ENCODE data around the gene MAP4K5.

MAP4K5 gene

DNA sequence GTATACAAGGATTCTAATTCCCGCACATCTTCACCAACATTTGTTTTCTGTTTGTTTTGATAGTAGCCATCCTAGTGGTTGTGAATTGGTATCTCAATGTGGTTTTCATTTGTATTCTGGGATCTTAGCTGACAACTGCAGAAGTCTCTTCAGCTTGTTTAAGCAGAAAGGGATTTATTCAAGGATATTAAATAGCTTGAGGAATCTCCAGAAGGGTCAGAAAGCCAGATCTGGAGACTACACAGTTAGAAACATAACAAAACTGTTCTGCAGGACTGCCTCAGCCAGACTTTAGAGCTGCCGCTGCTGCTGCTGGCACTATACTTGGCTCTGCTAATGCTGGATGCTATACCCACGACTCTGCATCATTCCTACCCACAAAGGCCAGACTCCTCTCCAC is 122.3 kb downstream of the MAP4K5 start:
- Mint-ChIP-seq H3K36me3 (no peaks in the 10 kb centered on the region), H3K9me3 (peaks cover 7% of the 10 kb centered on the region)

DNA sequence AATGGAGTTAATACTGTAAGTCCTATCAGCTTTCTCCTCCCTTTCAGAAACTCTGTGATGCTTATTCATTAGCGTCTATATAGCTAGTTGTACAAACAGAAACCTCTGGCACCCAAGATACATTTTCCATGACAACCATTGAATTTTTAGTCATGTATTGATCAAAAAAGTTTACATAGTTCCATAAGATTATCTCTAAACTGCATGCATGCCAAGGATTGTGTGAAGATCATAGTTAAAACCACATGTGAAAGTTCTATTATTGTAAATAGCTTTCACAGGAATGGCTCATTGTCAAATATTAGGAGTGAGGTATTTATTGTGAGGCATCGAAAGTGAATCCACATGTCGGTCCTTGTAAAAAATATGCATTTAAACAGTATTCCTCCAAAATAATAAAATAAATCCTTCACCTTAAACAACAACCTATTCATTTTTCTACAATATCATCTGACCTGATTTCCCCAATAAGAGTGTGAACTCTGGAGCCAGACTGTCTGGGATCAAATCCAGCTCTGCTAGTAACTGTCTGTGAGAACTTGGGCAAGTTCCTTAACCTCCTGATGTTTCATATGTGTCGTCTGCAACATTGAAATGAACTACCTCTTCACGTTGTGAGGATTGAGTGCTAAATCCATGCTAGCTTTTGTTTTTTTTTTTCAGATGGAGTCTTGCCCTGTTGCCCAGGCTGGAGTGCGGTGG is 125.1 kb downstream of the MAP4K5 start:
- no peak overlapping the region for H3K4me3 Mint-ChIP-seq
- no peak for DNase-seq (ENCODE audit: low spot score in 2 of 2)
- no peaks in the 10 kb centered on the region for H3K36me3 Mint-ChIP-seq
- H3K4me1 Mint-ChIP-seq, result no peaks in the 10 kb centered on the region
- no peak for ATAC-seq
- H3K9me3 Mint-ChIP-seq, result peaks cover 4% of the 10 kb centered on the region
- H3K27ac Mint-ChIP-seq, result no peak overlapping the region

More for the DNA sequence above, 122.3 kb downstream of the MAP4K5 start:
- H3K4me1 Mint-ChIP-seq, result no peaks in the 10 kb centered on the region
- H3K27ac Mint-ChIP-seq, result no peak overlapping the region
- H3K4me3 Mint-ChIP-seq, result no peak overlapping the region
- DNase-seq (ENCODE audit: low spot score in 2 of 2) (no peak), ATAC-seq (no peak)

DNA sequence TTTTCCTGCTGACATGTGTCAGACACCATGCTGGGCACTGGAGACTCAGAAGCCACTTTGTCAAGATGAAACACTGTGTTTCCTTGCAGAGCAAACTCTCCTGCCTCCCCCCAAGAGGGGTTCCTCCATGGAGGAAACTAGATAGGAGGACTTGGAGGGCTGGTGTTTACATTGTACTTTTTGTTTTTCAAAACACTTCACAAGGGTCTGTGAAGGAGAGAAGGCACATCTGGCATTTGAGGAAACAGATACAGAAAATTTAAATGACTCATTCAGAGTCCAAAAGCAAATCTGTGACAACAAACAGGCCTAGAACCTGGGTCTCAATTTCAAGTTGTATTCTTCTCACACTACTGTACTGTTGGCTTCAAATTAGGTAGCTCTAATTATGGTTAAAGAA is 128.9 kb downstream of the MAP4K5 start:
- no peak for ATAC-seq
- Mint-ChIP-seq H3K27ac (no peak overlapping the region), H3K36me3 (no peaks in the 10 kb centered on the region), H3K4me3 (no peak overlapping the region), H3K4me1 (no peaks in the 10 kb centered on the region), H3K9me3 (peaks cover 4% of the 10 kb centered on the region)
- DNase-seq (ENCODE audit: low spot score in 2 of 2), result no peak

DNA sequence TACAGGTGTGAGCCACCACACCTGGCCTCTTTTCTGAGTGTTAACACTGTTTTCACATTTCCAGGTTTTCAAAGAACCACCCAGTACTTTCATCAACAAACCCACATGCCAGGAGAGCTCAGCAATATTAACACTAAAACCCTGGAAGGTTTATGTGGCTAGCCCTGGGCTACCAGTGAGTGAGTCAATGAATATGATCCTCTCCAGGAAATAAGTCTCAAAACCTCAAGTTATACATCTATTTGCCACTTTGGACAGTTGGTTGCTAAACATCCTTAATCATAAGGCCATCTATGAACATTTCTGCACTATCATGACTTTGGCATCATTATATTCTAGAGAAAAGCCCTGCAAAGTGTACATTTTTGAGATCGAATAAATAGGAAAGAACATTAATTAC is 129.4 kb downstream of the MAP4K5 start:
- DNase-seq (ENCODE audit: low spot score in 2 of 2) (no peak), ATAC-seq (no peak)
- H3K36me3 Mint-ChIP-seq, result no peaks in the 10 kb centered on the region
- H3K9me3 Mint-ChIP-seq, result peaks cover 4% of the 10 kb centered on the region
- H3K4me3 Mint-ChIP-seq, result no peak overlapping the region
- no peaks in the 10 kb centered on the region for H3K4me1 Mint-ChIP-seq
- H3K27ac Mint-ChIP-seq, result peak overlapping the region; percentile 71

DNA sequence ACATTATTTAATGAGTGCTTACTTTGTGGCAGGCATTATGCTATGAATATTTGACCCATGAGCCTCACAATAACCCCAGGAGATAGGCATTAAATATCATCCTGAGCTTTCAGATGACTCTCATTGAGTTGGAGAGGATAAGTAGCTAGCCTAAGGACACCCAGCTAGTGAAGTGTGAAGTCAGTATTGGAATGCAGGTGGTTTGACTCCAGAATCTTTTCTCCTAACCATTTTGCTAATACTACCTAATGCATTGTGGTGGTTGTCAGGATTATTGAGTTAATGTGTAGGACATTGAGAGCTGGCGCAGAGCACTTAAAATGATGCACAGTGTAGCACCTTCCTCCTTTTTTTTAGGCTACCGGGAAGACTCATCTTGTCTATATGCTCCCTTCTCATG is 131.9 kb downstream of the MAP4K5 start:
- Mint-ChIP-seq H3K27ac (no peak overlapping the region), H3K9me3 (no peaks in the 10 kb centered on the region), H3K4me1 (peaks cover 14% of the 10 kb centered on the region), H3K36me3 (no peaks in the 10 kb centered on the region), H3K4me3 (no peak overlapping the region)
- no peak for ATAC-seq
- DNase-seq (ENCODE audit: low spot score in 2 of 2), result no peak

DNA sequence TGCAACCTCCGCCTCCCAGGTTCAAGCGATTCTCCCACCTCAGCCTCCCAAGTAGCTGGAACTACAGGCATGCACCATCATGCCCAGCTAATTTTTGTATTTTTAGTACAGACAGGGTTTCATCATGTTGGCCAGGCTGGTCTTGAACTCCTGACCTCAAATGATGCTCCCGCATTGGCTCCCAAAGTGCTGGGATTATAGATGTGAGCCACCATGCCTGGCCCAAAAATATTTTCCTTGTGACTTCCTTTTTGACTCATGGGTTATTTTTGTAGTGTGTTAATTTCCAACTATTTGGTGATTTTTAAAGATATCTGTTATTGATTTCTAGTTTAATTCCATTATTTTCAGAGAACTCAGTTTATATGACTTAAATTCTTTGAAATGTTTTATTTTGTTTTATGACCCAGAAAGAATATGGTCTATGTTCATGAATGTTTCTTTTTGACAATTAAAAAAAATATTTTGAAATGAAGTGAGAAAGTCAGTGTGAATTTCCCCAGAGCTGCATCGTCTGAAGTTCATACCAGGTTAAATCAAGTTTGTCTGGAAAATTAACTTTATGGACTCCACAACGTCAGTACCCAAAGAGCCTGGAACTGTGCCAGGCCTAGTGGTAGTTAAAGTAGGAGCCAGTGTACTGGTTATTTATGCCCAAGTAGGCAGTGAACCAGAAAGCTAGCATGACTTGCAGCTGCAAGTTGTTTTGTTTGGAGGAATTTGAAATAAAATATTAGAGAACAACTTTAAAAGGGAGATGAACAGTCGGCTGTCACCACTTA is 132.9 kb downstream of the MAP4K5 start:
- Mint-ChIP-seq H3K9me3 (no peaks in the 10 kb centered on the region), H3K4me3 (no peak overlapping the region), H3K36me3 (no peaks in the 10 kb centered on the region), H3K27ac (no peak overlapping the region), H3K4me1 (peaks cover 14% of the 10 kb centered on the region)
- DNase-seq (ENCODE audit: low spot score in 2 of 2), result no peak
- no peak for ATAC-seq

DNA sequence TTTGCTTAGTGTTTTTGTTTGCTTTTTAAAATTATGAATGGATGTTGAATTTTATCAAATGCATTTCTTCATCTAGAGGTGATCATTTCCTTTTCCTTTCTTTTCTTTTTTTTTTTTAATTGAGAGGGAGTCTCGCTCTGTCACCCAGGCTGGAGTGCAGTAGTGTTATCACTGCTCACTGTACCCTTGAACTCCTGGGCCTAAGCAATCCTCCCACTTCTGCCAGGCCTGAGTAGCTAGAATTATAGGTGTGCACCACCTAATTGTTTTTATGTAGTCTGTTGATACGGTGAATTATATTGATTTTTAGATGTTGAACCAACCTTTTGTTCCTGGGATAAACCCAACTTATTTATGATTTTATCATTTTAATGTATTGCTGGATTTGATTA is 134.2 kb downstream of the MAP4K5 start:
- H3K4me3 Mint-ChIP-seq, result no peak overlapping the region
- ATAC-seq, result no peak
- DNase-seq (ENCODE audit: low spot score in 2 of 2), result no peak
- H3K4me1 Mint-ChIP-seq, result peaks cover 14% of the 10 kb centered on the region
- H3K36me3 Mint-ChIP-seq, result no peaks in the 10 kb centered on the region
- H3K9me3 Mint-ChIP-seq, result no peaks in the 10 kb centered on the region
- no peak overlapping the region for H3K27ac Mint-ChIP-seq

DNA sequence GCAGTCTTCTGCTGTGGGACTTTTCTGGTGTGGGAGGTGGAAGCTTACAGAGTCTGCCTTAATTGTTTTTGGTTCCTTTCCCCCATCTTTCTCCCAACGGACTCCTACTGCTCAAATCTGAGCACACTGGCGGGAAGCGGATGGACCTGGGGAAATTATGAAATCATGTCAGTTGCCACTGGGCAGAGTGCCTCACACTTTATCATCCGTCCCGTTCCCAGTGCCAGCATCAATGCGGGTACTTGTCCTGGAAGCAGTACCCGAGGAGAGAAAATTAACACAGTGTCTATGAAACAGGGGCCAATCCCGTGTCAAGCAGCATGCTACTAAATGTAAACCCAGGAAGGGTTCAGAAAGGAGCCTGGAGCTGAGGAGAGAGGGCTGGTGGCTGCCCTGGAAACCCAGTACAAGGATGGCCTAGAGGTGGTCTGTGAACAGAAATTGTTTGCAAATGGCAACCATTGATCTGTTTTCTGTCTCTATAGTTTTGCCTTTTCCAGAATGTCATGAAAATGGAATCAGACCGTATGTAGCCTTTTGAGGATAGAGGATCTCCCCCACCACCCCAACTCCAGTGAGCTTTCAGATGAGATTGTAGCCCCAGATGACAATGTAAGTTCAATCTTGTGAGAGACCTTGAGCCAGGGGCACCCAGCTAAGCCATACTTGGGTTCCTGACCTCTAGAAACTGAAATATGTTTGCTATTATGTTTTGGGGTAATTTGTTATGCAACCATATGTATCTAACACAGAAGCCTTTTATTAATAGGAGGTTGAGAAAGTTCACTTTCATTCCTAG is 134.8 kb downstream of the MAP4K5 start:
- Mint-ChIP-seq H3K9me3 (no peaks in the 10 kb centered on the region), H3K36me3 (no peaks in the 10 kb centered on the region), H3K4me1 (peaks cover 14% of the 10 kb centered on the region), H3K4me3 (peak overlapping the region; percentile 71), H3K27ac (peak overlapping the region; percentile 23)
- ATAC-seq, result no peak
- no peak for DNase-seq (ENCODE audit: low spot score in 2 of 2)

DNA sequence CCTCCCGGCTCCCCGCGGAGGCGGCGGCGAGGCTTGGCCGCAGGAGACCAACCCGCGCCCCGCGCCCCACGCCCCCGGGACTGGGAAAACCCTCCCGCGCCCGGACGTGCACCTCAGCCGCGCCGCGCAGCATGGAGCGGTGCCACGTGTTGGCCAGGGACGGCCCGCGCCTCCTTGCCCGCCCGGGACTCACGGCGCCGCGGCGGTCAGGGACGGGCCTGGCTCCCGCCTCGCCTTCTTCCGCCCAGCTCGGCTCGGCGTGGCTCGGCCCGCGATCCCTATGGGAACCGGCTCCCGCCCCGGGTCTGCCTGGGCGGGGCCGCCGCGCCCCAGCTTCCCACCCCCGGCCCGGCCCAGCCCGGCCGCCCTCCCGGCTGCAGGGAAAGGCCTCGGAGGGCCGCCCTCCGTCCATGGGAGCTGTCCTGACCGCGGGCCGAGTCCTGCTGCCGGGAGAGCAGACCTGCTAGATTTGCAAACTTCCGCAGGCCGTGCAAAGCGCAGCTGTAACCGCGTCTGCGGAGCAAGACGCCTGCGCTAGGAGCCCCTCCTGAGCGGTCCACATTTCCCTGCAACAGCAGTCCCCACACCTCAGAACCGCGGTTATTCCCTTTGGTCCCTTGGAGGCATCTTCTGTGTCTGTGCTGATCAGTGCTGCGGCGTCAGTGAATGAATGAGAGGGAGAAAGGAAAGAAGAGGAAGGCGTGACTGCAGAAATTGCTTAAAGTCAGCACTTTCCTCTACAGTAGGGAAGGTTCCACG is 135.6 kb downstream of the MAP4K5 start, which contains the start of gene CDKL1:
Gene CDKL1 (minus strand): TSS at position 251 of the 759 bp plus-strand sequence. CDS start 1,013 bp downstream, outside the sequence.
- Mint-ChIP-seq H3K9me3 (no peaks in the 10 kb centered on the region), H3K4me1 (peaks cover 14% of the 10 kb centered on the region), H3K4me3 (peak within 1 kb of the TSS; percentile 71), H3K27ac (peak within 1 kb of the TSS; percentile 69), H3K36me3 (no peaks in the 10 kb centered on the region)
- ATAC-seq (peak; percentile 84), DNase-seq (ENCODE audit: low spot score in 2 of 2) (peak; percentile 32 to 69)

DNA sequence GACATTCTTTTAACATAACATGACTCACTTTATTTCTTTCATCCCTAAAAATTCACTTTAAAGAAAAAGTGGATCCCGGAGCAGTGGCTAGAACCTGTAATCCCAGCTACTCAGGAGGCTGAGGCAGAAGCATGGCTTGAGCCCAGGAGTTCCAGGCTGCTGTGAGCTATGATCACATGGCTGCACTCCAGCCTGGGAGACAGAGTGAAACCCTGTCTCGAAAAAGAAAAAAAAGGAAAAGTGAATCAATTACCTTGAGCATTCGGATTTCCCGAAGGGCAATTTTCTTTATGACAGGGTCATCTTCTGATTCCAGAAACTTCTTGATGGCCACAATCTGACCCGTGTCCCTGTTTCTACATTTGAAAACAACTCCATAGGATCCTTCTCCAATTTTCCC is 136.9 kb downstream of the MAP4K5 start:
- Mint-ChIP-seq H3K4me3 (peak overlapping the region; percentile 71), H3K4me1 (peaks cover 14% of the 10 kb centered on the region)
- DNase-seq (ENCODE audit: low spot score in 2 of 2), result no peak

DNA sequence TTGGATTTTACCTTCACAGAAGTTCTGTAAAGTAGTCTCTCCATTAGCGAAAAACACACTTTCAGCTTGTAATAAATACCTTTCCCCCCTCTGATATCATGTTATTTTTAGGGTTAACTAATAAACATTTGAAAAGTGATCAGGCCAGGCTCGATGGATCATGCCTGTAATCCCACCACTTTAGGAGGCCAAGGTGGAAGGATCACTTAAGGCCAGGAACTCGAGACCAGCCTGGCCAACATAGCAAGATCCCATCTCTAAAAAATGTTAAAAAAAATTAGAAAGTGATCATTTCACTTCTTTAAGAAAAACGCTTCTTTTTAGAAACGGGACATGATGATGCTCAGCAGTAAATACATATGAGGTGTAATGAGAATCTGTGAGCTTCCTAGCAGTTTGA is 137.7 kb downstream of the MAP4K5 start:
- no peaks in the 10 kb centered on the region for H3K36me3 Mint-ChIP-seq
- no peaks in the 10 kb centered on the region for H3K9me3 Mint-ChIP-seq
- H3K27ac Mint-ChIP-seq, result no peak overlapping the region
- ATAC-seq (no peak), DNase-seq (ENCODE audit: low spot score in 2 of 2) (no peak)
- no peak overlapping the region for H3K4me3 Mint-ChIP-seq
- H3K4me1 Mint-ChIP-seq, result peaks cover 14% of the 10 kb centered on the region

More for the DNA sequence above, 136.9 kb downstream of the MAP4K5 start:
- no peaks in the 10 kb centered on the region for H3K9me3 Mint-ChIP-seq
- H3K36me3 Mint-ChIP-seq, result no peaks in the 10 kb centered on the region
- ATAC-seq, result no peak
- no peak overlapping the region for H3K27ac Mint-ChIP-seq

DNA sequence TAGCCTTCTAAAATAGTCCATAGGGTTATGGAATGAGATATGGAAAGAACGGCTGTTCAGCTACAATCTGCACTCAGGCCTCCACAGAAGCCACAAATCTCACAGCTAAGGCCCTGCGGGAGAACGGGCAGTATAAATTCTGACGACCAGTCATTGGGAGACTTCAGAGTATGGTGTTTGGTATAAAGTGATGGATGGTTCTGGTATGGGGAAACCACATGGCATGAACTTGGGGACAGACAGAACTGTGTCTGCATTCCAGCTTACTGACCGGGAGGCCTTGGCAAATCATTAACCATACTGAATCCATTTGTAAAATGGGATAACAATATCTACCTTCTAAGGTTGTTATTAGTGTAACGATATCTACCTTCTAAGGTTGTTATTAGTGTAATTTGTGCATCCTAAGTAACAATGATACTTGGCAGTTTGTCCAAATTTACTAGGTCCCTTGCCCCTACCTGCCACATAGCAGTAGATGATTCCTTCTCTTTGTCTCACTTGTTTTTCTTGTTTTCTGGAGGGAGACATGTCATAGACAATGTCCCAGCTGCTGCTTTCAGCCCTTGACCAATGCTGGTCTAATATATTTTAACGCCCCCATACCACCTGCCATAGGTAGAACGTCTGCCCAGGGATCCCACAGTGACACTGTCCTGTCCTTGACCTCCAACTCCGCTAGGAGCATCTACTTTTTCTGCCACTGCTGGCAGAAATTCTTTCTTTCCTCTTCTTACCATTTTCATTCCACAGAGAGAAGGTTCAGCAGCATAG is 142.5 kb downstream of the MAP4K5 start:
- Mint-ChIP-seq H3K4me3 (no peak overlapping the region), H3K36me3 (no peaks in the 10 kb centered on the region), H3K4me1 (no peaks in the 10 kb centered on the region), H3K27ac (no peak overlapping the region), H3K9me3 (no peaks in the 10 kb centered on the region)
- DNase-seq (ENCODE audit: low spot score in 2 of 2), result no peak
- ATAC-seq, result no peak

DNA sequence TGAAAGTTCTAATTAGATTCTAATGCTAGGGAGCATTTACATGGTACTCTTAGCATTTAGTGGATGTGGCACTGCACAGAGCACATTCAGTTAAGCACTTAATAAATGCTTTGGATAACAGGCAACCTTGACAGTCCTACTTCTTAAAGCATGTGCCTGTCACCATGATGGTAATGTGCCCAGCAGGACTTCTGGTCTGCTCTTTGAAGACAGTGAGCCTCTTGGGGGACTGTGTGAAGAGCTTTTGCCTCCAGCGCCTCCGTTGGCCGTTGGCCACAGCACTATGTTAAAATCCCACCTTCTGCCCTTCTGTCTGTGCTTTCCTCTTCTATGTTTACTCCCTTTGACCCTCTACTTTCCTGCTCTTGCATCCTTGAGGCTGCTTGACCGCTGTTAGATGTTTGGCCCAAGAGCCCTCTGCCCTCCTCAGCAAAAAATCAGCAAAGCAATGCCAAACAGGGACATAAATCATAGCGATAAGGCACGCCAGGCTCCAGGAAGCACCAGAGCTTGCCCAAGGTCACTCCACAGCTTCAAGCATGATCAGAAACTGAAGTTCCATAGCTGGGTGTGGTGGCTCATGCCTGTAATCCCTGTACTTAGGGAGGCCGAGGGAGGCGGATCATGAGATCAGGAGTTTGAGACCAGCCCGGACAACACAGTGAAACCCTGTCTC is 144.0 kb downstream of the MAP4K5 start:
- H3K36me3 Mint-ChIP-seq, result no peaks in the 10 kb centered on the region
- no peak overlapping the region for H3K27ac Mint-ChIP-seq
- H3K9me3 Mint-ChIP-seq, result no peaks in the 10 kb centered on the region
- no peaks in the 10 kb centered on the region for H3K4me1 Mint-ChIP-seq
- ATAC-seq, result no peak
- no peak overlapping the region for H3K4me3 Mint-ChIP-seq
- no peak for DNase-seq (ENCODE audit: low spot score in 2 of 2)

DNA sequence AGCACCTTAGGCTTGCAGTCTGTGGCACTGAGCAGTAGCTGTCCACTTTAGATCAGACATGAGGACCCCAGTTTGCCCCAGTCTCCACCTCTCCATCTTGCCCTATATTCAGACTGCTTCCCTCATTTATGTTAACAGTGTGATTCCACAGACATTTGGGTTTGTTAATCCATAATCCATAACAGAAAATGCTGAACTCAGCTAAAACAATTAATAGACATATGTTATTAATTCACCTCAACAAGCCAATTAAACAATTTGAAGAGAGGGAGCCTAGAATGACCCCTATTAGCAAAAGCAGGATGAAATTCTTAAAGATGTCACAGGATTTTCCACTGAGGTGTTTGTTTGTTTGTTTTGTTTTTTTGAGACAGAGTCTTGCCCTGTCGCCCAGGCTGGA is 144.8 kb downstream of the MAP4K5 start:
- ATAC-seq, result no peak
- Mint-ChIP-seq H3K4me1 (no peaks in the 10 kb centered on the region), H3K4me3 (no peak overlapping the region), H3K27ac (no peak overlapping the region), H3K36me3 (no peaks in the 10 kb centered on the region), H3K9me3 (no peaks in the 10 kb centered on the region)
- DNase-seq (ENCODE audit: low spot score in 2 of 2), result no peak

Data from stimulated activated effector memory CD8-positive, alpha-beta T cell treated with anti-CD3 and anti-CD28 coated beads, Interleukin-12 subunit alpha, Interleukin-12 subunit beta, amount 100 ng/mL, for 72 hours (primary cell).